Measurements from ENCODE around the gene SINHCAF. TPM values are rescaled to one million over a fixed set of nuclear protein-coding genes. Genes with fewer than 3 reads are reported as not detected.
A peak's percentile ranks its signal among the peaks of the same experiment; 100 is the strongest.

Gene SINHCAF
- total and polyA plus RNA-seq, 2 donors from 2014 or later: 33.1 to 96.2 TPM

DNA sequence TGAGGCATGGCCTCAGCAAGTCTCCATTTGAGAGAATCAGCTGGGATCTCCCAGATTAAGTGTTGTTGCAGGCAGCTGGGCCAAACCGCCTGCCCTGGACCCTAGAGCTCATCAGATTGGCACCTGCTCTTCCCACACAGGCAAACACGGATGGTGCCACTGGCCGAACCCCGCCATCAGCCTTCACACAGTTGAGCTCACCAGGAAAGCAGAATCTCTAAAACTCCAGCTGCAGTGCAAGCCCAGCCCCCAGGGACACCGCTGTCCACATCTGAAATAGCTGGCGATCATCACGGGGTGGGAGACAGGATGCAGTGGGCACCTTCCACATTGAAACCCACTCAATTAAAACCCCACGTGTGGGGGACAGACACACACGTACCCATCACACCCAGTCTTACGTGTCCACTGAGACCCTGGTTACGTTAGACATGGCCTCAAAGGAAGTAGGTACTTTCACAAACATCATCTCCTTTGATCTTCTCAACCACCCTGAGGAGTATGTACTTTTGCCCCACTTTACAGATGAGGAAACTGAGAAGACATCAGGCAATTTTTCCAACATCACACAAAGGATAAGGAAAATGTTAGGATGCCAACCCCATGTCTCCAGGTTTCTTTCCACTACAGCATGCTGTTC lies 88.8 kb downstream of the SINHCAF start:
- Histone ChIP-seq H3K27me3 (ENCODE audit: control insufficient read depth, insufficient read depth, low read length) (no peaks in the 10 kb centered on the region), H3K36me3 (ENCODE audit: control insufficient read depth in 2 of 3, insufficient read depth in 3 of 3, low read length in 3 of 3) (no peaks in the 10 kb centered on the region), H3K9me3 (ENCODE audit: control insufficient read depth in 2 of 3, insufficient read depth in 1 of 3, low read length in 3 of 3) (no peaks in the 10 kb centered on the region), H3K27ac (ENCODE audit: low read depth in 2 of 2, low read length in 2 of 2) (no peak overlapping the region), H3K9ac (ENCODE audit: low read length in 3 of 3) (no peak overlapping the region), H3K4me3 (ENCODE audit: low read length in 3 of 3) (no peak overlapping the region), H3K4me1 (ENCODE audit: control insufficient read depth in 2 of 3, insufficient read depth in 2 of 3, low read depth in 1 of 3, low read length in 3 of 3) (no peaks in the 10 kb centered on the region)
- no peak for FAIRE-seq
- DNase-seq: no peak
- intact Hi-C loops (cut with DNase I): no loop called here
- TF ChIP-seq, protein P1, sequence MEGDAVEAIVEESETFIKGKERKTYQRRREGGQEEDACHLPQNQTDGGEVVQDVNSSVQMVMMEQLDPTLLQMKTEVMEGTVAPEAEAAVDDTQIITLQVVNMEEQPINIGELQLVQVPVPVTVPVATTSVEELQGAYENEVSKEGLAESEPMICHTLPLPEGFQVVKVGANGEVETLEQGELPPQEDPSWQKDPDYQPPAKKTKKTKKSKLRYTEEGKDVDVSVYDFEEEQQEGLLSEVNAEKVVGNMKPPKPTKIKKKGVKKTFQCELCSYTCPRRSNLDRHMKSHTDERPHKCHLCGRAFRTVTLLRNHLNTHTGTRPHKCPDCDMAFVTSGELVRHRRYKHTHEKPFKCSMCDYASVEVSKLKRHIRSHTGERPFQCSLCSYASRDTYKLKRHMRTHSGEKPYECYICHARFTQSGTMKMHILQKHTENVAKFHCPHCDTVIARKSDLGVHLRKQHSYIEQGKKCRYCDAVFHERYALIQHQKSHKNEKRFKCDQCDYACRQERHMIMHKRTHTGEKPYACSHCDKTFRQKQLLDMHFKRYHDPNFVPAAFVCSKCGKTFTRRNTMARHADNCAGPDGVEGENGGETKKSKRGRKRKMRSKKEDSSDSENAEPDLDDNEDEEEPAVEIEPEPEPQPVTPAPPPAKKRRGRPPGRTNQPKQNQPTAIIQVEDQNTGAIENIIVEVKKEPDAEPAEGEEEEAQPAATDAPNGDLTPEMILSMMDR (IDR thresholded peaks at IDR 0.05; ENCODE audit: borderline replicate concordance, extremely low read depth, insufficient read depth): no peak

DNA sequence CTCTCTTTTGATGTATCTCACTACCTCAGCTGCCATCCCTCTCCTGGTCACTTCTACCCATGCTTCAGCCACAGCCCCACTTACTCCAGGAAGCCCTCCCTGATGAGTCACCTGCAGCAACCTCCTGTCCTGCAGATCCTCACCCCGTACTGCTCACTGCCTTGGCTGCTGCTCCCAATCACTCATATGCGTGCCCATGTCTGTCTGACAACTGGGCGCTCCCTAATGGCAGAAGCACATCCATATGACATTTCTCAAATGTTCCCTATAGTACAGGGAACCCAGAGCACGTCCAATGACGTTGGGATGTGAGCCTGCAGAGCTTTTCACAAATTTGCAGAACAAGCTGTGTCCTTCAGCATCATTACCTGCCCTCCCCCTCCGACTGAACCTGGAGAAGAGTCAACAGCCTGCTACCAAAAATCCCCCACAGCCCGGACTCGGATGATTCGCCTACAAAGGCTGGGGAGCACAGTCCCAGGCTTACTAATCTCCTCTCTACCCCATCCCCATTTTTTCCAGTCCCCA lies 90.0 kb downstream of the SINHCAF start:
- no peak for FAIRE-seq
- intact Hi-C loops (cut with DNase I): no loop called here
- TF ChIP-seq, protein P1 (IDR thresholded peaks at IDR 0.05; ENCODE audit: borderline replicate concordance, extremely low read depth, insufficient read depth): no peak
- no peaks in the 10 kb centered on the region for H3K36me3 ChIP-seq (ENCODE audit: control insufficient read depth in 2 of 3, insufficient read depth in 3 of 3, low read length in 3 of 3)
- H3K4me3 ChIP-seq (ENCODE audit: low read length in 3 of 3): no peak overlapping the region
- DNase-seq: peak in 1 of 5 donors; percentile 12
- H3K4me1 ChIP-seq (ENCODE audit: control insufficient read depth in 2 of 3, insufficient read depth in 2 of 3, low read depth in 1 of 3, low read length in 3 of 3): no peaks in the 10 kb centered on the region
- H3K9me3 ChIP-seq (ENCODE audit: control insufficient read depth in 2 of 3, insufficient read depth in 1 of 3, low read length in 3 of 3): no peaks in the 10 kb centered on the region
- H3K27me3 ChIP-seq (ENCODE audit: control insufficient read depth, insufficient read depth, low read length): no peaks in the 10 kb centered on the region
- no peak overlapping the region for H3K27ac ChIP-seq (ENCODE audit: low read depth in 2 of 2, low read length in 2 of 2)
- H3K9ac ChIP-seq (ENCODE audit: low read length in 3 of 3): no peak overlapping the region

DNA sequence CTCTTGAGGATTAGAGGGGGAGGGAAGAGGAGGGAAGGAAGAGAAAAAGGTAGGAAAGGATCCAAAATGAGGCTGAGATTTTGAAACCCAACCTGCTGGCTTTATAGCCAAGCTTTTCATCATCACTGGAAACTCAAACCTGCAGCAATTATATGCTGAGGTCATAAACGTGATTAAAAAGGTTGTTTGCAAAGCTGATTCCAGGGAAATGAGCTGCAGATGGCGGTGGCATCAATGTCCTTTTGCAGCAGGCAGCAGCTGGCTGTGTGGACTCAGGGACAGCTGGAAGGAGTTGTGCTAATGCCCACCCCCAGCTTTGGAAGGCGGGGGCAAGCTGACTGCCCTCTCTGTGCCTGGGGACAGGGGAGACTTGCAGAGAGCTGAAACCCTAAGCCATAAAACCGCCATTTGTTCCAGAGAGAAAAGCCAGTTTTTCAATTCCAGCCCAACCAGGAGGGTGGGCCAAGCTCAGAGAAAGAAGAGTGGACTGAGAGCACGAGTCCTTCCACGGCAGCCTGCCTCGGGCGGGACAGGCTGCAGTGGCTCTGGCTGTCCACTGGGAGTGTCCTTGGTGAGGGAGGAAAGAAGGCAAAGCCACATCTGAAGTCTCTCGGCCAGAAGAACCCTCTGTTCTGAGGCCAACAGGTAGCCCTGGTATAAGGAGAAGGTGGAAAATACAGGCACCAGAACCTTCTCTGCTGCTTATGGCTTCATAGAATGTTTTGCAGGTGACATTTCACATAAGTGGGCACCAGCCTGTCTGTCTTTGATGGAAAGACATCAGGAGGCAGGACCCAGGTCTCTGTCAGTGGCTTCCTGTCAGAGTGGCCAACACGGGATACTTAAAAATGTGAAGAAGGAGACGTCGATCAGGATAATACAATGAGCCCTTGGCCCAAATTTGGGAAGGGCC lies 90.7 kb downstream of the SINHCAF start:
- intact Hi-C loops (cut with DNase I): no loop called here
- no peak overlapping the region for H3K27ac ChIP-seq (ENCODE audit: low read depth in 2 of 2, low read length in 2 of 2)
- no peak for FAIRE-seq
- H3K27me3 ChIP-seq (ENCODE audit: control insufficient read depth, insufficient read depth, low read length): no peaks in the 10 kb centered on the region
- peak; percentile 80 to 87 (median 84) for DNase-seq
- TF ChIP-seq, protein P1 (IDR thresholded peaks at IDR 0.05; ENCODE audit: borderline replicate concordance, extremely low read depth, insufficient read depth): peak; percentile 43
- no peaks in the 10 kb centered on the region for H3K36me3 ChIP-seq (ENCODE audit: control insufficient read depth in 2 of 3, insufficient read depth in 3 of 3, low read length in 3 of 3)
- H3K4me3 ChIP-seq (ENCODE audit: low read length in 3 of 3): no peak overlapping the region
- H3K9me3 ChIP-seq (ENCODE audit: control insufficient read depth in 2 of 3, insufficient read depth in 1 of 3, low read length in 3 of 3): no peaks in the 10 kb centered on the region
- no peak overlapping the region for H3K9ac ChIP-seq (ENCODE audit: low read length in 3 of 3)
- no peaks in the 10 kb centered on the region for H3K4me1 ChIP-seq (ENCODE audit: control insufficient read depth in 2 of 3, insufficient read depth in 2 of 3, low read depth in 1 of 3, low read length in 3 of 3)
